ENCODE measurements around the gene GPR107.
"Not testable (repeated sequence)": the region's sequence is repeated elsewhere in the genome, so short reads cannot be mapped to it uniquely, and the experiment has no call there.

The GPR107 gene
- 59.1 to 59.2 reads per million in 2 donors for total RNA-seq

DNA sequence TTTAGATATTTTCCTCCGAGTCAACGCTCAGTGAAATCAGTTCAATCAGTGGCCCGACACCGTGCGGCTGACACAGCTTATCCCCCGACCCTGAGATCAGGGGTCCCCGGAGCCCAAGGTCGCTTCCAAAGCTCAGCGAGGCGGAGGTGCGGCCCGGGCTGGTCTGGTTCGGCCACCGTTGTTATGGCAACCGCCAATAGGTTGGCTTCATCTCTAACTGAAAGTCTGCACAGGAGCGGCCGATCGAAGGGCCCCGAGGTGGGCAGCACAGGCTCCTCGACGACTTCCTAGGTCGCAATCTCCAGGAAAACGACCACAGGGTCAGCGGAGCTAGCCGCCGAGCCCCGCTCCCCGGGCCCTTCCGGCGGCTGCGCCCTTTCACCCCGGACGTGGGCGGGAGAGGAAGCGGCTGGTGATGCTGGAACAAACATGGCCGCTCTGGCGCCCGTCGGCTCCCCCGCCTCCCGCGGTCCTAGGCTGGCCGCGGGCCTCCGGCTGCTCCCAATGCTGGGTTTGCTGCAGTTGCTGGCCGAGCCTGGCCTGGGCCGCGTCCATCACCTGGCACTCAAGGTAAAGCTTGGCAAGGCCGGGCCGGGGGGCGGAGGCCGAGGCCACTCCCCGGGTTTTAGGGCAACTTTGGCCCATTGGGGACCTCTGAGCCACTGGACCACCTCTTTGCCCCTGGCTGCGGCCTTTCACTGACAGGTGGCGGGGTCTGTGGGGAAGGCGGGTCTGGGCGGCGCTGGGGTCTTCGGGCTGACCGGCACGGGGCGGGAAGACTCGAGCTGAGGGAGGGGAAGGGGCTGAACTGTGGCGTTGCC lies at the start of gene GPR107:
Gene GPR107 (plus strand): TSS at position 403 of the 821 bp plus-strand sequence. CDS start 27 bp downstream, at position 430.
- peak; percentile 66 for DNase-seq

DNA sequence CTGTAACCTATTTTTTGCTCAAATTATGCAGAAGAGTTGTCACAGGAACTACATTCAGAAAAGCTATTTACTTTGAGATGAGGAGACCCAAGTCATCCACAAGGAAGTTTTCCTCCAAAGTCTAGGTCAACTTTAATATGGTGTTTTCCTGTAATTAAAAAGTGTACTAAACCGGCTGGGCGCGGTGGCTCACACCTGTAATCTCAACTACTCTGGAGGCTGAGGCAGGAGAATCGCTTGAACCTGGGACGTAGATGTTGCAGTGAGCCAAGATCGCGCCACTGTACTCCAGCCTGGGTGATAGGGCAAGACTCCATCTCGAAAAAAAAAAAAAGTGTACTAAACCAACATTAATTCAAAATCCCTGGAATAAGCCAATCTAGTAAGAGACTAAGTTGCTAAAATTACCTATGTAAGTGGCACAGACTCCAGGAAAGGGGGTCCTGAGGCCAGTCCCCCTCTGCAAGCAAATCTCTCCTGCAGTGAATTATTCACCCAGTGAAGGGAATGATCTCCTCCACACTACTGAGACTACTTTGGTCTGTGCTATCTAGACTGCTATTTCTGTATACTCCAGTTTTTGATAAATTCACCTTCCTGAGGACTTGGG lies 49.7 kb upstream of the GPR107 start:
- no peak for DNase-seq

- DNase-seq: not testable (repeated sequence)
Observed at GRCh38 chr9:130006952-130007351, 46.8 kb upstream of the GPR107 start.

GRCh38 chr9:130008538-130008937 lies 45.2 kb upstream of the GPR107 start:
- no peak for DNase-seq

GRCh38 chr9:130009546-130009945 lies 44.2 kb upstream of the GPR107 start:
- not testable (repeated sequence) for DNase-seq

- peak; percentile 50 for DNase-seq
Observed at GRCh38 chr9:130010151-130010988, 43.3 kb upstream of the GPR107 start.

GRCh38 chr9:130013326-130013725 lies 40.4 kb upstream of the GPR107 start:
- no peak for DNase-seq

DNA sequence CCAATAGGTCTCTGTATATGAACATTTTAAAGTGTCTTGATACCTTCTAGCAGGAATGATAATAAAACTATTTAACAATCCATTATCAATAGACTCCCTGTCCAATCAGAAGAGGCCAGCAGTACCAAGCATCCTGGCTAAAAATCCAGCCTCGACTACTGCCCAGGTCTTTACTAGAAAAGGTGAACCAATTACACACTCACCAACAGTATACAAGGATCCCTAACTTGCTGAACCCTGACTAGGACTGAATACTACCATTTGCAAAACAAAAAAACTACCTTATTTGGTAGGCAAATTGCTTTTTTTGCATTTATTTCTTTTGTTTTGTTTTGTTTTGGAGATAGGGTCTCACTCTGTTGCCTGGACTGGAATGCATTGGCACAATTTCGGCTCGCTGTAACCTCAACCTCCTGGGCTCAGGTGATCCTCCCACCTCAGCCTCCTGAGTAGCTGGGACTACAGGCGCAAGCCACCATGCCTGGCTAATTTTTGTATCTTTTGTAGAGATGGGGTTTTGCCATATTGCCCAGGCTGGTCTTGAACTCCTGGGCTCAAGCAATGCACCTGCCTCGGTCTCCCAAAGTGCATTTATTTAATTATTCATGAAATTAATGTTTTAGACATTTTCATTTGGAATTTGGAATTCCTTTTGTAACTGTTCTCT lies 38.2 kb upstream of the GPR107 start:
- DNase-seq: no peak

DNA sequence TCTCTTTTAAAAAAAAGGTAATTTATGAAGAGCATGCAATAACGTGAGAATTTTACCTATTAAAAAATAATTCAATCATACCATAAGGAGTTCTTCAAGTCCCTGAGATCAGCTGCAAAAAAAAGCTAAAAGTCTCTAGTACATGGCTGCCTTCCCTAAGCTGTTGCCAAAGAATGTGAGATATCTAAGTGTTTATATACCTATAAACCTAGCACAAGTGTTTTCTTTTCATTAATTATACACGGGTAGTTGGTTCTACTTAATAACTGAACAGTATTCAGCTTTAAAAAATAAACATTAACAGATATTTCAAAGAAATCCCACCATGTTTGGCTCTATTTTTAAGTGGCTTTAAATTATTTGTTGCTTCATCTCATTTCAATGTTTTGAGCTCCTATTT lies 36.6 kb upstream of the GPR107 start:
- no peak for DNase-seq

GRCh38 chr9:130017510-130017909 lies 36.2 kb upstream of the GPR107 start:
- DNase-seq: not testable (repeated sequence)

DNA sequence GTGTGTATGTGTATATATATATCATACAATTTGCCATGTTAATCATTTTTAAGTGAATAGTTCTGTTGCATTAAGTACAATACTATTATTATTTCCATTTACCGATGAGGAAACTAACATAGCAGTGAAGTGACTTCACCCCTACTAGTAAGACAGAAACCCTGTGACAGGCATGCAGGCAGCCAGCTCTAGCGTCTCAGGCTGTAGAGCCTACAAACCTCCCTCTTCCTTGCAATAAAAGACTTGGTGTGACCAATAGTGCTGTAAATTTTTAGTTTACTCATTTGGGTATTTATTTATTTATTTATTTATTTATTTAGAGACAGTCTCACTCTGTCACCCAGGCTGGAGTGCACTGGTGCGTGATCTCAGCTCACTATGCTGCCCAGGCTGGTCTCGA lies 35.4 kb upstream of the GPR107 start:
- no peak for DNase-seq

GRCh38 chr9:130020618-130021017 lies 33.1 kb upstream of the GPR107 start:
- no peak for DNase-seq

GRCh38 chr9:130021123-130021522 lies 32.6 kb upstream of the GPR107 start:
- no peak for DNase-seq

- not testable (repeated sequence) for DNase-seq
Observed at GRCh38 chr9:130021842-130022241, 31.9 kb upstream of the GPR107 start.

DNA sequence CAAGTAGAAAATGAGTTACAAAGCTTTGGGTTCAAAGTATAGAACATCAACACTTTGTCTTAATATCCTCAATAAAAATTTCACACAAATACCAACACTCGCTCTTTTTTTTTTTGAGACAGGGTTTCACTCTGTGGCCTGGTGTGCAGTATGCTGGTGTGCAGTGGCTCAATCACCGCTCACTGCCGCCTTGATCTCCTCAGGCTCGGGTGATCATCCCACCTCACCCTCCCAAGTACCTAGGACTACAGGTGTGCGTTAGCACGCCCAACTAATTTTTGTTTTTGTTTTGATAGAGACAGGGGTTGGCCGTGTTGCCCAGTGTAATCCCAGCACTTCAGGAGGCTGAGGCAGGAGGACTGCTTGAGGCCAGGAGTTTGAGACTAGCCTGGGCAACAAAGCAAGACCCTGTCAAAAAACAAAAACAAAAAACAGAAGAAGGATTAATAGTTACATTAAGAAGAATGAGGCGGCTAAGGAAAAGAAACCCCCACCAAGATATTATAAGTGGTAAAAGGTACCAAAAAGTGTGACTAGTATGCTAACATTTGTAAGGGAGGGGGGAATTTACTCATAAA lies 31.1 kb upstream of the GPR107 start:
- DNase-seq: no peak

- no peak for DNase-seq
Observed at GRCh38 chr9:130023144-130023787, 30.4 kb upstream of the GPR107 start.

- no peak for DNase-seq
Observed at GRCh38 chr9:130023994-130024596, 29.6 kb upstream of the GPR107 start.

- DNase-seq: no peak
Observed at GRCh38 chr9:130024597-130024994, 29.1 kb upstream of the GPR107 start.

DNA sequence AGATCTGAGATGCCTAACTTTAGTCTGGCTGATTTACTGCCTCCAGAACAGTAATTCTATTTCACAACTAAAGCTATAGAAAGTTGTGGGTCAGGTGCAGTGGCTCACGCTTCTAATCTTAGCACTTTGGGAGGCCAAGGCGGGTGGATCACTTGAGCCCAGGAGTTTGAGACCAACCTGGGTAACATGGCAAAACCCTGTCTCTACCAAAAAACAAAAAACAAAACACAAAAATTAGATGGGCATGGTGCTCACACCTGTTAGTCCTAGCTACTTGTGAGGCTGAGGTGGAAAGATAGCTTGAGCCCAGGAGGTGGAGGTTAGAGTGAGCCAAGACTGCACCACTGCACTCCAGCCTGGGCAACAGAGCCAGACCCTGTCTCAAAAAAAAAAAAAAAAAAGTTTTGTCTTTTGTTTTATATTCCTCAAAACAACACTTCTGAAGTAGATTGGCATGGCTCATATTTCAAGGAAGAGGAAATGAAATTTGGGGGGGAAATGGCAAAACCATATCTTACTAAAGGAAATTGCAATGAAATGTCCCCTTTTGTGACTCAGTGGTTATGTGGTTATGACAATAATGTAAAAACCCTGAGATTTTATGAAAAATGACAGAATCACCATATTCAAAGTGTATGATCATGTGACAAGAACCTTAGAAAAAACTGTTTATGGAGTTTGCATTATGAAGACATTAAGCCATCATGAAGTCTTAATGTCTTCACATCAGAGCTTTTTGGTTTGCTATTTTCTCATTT lies 26.9 kb upstream of the GPR107 start:
- DNase-seq: no peak

DNA sequence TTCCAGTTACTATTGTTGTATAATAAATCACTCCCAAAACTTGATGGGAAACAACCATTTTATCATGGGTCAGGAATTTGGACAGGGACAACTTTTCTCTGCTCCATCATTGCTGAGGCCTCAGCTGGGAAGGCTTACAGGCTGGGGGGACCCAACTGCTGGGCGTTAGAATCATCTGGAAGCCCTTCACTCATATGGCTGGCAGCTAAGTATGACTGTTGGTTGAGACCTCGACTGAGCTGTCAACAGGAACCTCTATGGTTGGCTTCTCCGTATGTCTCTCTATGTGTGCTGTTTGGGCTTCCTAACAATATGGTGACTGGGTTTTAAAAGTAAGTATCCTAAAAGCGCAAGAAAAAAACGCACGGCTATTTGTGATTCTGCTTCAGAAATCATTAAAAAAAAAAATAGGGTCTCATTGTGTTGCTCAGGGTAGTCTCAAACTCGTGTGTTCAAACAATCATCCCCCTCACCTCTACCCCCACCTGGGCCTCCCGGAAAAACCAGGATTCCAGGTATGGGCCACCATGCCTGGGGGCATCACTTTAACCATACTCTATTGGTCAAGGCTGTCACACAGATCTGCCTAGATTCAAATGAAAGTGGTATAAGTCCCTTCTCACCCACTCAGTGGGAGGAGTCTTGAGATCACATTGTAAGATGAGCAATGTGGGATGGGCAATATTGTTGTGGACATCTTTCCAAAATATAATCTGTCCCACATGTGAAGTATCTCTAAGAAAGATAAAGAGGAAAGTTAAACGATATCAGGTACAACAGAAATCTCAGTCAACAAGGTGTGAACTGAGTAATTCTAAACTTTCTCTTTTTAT lies 26.0 kb upstream of the GPR107 start:
- no peak for DNase-seq
